ENCODE data around the gene ATRNL1.

DNA sequence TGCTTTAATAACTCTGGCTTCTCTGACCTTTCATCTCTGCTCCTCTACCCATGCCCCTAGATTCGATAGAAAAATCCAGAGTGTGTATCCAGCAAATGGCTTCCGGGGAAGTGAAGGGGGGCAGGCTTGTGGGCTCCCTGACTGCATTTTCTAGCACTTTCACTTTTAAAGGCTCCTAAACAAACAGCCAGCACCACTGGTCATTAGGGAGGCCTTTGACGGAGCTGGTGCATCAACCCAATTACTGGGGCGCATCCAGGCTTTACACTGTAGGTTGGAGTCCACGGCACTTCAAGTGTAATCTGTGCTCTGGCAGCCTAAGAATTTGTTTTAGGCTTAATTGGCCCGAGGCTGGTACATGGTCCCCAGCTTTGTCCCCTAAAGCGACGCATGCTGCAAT is 887.9 kb downstream of the ATRNL1 start:
- TF ChIP-seq ZNF274 (IDR thresholded peaks at IDR 0.05; ENCODE audit: low read depth, low read length), result no peak
- TF ChIP-seq YY1 (IDR thresholded peaks at IDR 0.05; ENCODE audit: insufficient read depth, insufficient read length), result no peak

Measured in NT2/D1 (cell line).